SIG-M5 (cell line): Measurements from ENCODE around the gene ENDOV.

ENCODE experiments used
- DNase-seq: peaks from one replicate; lab custom pipeline; 2025; lab: John Stamatoyannopoulos, UW

ENDOV gene

DNA sequence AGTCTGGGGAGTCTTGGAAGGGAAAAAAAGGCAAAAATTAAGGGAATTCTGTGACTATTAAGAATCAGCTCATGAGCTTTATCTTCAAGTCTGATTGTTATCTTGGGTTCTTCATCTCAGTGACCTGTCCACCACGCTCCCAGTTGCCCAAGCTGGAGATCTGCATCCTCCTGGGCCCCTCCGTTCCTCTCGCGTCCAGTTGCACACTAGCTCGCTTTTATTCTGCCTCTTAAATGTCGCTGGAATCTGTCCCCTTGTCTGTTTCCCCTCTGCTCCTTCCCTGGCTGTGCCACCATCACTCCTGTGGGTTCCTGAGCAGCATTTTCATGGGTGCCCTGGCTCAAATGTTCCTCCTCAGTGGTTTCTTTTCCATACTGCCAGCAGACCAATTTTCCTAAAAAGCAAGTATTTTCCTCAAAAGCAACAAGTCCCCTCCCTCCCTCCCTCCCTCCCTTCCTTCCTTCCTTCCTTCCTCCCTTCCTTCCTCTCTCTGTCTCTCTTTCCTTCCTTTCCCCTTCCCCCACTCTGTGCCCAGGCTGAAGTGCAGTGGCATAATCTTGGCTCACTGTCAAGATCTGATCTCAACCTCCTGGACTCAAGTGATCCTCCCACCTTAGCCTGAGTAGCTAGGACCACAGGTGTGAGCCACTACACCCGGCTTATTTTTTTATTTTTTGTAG, 1.4 kb downstream of the ENDOV start:
- DNase-seq: no peak

- no peak for DNase-seq
Observed at GRCh38 chr17:80416940-80417293, 1.9 kb downstream of the ENDOV start.

GRCh38 chr17:80418589-80418988, 3.6 kb downstream of the ENDOV start:
- DNase-seq: no peak

- DNase-seq: no peak
Observed at GRCh38 chr17:80419255-80419654, 4.3 kb downstream of the ENDOV start.

GRCh38 chr17:80421381-80422090, 6.6 kb downstream of the ENDOV start:
- no peak for DNase-seq

DNA sequence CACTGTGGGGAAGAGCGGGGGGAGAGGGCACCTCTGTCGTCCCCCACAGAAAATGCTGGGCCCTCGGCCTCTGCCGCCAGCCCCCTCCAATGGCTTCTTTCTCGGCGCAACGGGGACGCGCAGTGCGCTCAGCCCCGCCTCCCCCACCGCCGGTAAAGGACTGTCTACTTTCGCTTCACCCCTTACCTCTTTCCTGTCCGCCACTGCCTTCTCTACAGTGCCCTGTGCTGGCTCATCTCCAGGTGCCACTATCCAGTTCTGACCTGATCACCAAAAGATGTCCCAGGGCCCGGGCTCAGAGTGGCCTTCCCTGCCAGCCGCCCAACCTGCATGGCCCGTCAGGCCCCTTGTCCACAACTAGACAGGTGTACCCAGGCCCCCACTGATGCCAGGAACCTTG, 7.3 kb downstream of the ENDOV start:
- no peak for DNase-seq

GRCh38 chr17:80422981-80423380, 8.0 kb downstream of the ENDOV start:
- no peak for DNase-seq

DNA sequence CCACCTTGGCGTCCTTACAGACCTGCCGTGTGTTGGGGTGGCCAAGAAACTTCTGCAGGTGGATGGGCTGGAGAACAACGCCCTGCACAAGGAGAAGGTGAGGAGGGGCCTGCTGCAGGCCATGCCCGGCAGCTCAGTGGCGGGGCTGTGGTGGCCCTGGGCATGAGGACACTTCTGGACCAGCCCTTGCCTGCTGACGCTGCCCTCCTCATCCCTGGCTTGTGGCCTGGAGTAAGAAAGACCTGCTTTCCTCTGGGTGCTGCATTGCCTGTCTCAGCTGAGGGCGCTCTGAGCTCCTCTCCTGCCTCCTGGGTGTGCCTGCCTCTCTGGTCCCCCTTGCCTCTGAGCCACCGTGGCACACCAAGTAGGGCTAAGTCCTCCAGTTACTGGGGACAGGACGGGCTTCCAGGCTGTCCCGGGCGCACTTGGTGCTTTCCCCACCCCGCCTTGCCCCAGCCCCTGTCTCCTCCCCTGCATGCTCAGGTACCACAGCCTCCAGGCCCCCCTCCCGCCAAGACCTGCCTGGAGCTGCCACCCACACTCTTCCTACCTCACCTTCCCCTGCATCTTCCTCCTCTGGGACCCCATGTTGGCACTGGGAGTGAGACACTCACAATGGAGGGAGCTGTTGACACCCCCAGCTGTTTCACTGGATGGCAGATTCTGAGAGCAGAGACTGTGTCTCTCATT, 8.7 kb downstream of the ENDOV start:
- DNase-seq: no peak

DNA sequence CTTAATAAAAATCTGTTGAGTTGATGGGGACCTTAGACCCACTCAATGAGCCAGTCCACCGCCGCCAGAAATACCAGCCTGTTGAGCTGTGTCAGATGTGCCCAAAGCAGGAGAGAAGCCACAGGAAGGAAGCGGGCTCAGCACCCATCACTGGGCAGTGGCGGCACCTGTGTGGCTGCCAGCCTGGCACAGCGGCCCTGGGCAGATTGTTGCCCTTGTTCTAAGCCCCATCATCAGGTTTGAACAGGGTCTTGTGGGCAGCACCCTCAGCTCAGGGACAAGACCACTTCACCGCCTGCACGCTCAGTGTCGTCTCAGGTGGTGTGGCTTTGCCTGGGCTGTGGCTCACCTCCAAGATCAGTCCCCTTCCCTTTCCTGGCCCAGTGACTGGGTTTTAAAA, 9.3 kb downstream of the ENDOV start:
- DNase-seq: no peak

GRCh38 chr17:80424878-80425765, 10.2 kb downstream of the ENDOV start:
- no peak for DNase-seq

DNA sequence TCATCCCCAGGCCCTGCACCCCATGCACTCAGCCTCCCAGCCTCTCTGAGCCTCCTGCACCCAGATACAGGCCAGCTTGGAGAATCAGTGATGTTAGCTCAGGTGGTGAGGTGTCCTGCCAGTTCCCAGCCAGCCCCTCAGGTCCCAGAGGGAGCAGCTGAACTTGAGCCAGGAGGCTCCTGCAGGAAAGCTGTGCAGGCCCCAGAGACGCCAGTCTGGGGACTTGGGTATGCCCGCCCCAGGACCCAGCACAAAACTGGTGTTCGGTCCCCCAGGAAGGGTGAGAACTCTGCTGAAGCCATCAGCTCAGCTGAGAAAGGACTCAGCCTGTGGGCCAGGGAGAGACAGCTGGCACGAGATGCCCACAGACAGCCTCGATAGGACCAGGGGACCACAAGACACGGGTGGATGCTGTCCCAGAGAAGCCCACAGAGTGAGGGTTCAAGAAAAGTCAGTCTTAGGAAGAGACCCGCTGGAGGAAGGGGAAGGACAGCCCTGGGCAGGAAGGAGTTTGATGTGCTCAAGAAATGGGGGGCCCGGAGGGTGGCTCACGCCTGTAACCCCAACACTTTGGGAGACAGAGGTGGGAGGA, 11.0 kb downstream of the ENDOV start:
- DNase-seq: no peak

- no peak for DNase-seq
Observed at GRCh38 chr17:80426671-80427326, 11.8 kb downstream of the ENDOV start.

DNA sequence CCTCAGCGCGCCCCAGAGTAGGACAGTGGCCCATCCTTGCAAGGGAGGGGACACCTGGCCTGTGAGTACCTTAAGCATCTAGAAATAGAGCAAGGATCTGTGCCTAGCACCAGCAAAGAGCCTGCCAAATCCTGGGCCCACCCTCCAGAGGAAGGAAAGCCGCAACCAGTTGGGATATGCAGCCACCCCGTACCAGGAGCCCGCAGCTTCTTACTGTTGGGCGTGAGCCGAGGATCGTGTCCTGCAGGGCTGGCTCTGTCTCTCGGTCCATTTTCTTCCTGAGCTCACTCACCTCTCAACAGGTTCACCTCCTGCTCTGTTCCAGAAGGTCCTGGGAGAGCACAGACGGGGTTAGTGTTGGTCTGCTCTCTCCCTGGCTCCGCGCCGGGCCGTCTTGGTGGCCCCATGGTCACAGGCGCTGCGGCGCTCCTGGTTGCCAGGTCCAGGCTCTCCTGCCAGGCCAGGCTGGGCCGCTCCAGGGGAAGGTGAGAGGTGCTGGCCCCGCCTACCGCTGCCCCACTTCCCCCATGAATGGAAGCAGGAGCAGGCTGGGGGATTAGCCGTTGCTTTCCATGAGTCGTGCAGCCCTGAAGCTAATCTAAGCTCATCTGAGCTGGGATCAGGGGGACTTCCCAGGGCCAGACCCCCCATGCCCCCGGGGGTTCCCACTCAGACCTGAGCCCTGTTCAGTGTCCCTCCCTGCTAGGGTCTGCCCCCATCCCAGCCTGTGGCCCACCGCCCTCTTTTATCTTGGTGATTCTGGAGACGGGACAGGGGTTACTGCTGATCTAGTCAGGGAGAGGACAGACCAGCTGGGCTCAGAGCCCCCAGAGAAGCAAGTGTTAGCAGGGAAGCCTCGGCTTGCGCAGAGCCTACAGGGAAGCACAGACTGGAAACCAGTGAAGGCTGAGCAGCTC, 12.7 kb downstream of the ENDOV start:
- no peak for DNase-seq

- no peak for DNase-seq
Observed at GRCh38 chr17:80428363-80428762, 13.4 kb downstream of the ENDOV start.

DNA sequence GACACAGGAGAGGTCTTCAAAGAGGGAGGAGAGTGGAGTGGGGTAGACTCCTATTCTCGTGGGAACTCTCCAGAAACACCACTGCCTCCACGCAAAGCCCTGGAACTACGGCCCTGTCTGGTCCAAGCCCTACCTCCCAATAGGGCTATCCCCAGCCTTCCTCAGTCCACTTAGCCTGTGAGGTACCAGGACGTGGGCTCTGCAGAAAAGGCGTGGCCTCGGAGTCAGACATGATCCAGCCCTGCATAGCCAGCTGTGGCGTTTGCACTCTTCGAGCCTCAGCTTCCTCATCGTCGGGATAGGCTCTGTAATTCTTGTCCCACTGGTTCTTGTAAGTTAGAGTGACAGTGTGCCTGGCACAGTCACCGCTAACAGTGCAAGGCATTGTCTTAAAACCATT, 13.8 kb downstream of the ENDOV start:
- DNase-seq: no peak

DNA sequence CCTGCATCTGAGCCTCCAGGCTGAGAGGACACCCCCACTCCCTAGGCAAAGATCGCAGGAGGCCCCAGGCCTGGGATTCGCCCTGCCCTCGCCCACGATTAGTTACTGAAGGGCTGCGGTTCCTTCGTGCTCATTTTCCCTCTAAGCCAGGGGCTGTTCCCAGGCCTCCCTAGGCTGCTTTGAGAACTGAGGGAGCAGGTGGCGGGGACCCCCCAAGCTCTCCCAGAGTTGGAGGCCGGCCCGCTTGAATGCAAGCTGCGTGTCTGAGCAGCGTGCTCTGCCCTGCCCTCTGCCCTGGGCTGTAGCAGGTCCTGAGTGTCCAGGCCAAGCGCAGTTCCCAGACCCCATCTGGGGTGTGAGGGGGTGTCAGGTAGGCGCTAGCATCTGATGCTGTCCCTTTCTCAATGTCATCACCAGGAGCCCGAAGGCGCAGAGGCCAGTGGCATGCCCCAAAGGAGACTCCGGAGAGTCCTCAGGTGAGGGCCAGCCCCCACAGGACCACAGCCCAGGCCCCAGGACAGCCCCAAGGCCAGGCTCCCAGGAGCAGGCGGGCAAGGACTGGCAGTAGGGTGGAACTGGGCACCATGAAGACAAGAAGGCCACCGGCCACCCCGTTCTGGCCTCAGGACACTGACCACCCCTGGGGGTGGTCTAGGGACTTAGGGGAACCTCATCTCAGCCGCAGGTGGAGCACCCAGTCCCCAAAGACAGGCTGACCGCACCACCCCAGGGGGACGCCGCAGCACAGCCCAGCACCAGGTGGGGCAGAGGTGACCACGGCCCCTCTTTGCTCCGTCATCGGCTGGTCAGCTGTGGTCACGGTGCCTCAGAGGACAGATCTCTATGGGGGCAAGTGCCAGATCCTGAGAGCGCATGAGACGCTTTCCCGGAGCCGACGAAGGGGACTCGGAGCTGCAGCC, 14.6 kb downstream of the ENDOV start:
- DNase-seq: no peak

DNA sequence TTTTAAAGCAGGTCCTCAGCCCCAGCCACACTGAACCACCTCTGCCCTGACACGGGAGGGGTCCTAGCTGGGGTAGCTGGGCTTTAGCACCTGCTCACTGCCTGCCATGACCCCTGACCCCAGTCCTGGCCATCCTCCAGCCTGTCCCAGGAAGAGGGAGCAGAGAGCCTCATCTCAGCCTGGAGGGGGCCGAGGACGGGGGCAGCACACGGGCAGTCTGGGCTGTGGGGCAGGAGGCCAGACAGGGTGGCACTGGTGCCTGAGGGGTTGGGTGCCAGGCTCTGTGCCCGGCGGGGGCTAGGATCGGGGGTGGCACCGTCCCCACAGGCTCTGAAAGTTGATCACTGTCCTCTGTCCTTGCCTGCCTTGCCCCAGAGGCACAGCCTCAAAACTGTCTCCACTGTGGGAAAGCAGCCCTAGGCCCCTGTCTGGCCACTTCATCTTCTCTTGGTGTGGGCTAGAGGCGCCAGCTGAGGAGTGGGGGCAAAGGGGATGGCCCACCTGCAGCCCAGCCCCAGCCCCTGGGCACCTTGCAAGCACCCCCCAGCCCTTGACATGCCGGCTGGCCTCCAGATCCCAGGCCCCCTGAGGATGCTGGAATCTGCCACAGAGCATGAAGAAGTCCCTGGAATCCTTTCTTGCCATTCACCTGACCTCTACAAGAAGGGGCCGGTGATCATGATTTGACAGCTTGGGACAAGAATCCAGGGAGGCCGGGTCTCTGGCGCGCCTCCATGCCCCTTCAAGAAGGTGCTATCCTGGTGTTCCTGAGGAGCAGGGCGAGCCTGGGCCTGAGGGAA, 15.7 kb downstream of the ENDOV start:
- no peak for DNase-seq
